ENCODE measurements around the gene CBR1.

DNA sequence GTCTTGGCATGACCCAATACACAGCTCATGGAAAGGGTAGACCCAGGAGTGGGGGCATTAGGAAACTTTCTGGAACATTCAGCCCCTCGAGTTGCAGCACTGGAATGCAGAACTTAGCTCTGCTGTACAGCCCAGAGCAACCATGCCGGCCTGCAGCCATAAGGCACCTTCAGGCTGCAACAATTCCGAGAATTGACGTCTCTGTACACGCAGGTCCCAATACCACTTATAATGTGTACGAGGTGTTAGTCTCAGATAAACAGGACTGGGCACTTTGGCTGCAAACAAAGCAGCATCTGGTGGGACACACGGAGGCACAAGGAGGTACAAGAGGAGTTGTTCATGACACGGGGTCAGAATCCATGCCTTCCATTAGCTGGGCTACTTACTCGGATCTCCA is 7.9 kb downstream of the CBR1 start:
- TF ChIP-seq, protein P1, sequence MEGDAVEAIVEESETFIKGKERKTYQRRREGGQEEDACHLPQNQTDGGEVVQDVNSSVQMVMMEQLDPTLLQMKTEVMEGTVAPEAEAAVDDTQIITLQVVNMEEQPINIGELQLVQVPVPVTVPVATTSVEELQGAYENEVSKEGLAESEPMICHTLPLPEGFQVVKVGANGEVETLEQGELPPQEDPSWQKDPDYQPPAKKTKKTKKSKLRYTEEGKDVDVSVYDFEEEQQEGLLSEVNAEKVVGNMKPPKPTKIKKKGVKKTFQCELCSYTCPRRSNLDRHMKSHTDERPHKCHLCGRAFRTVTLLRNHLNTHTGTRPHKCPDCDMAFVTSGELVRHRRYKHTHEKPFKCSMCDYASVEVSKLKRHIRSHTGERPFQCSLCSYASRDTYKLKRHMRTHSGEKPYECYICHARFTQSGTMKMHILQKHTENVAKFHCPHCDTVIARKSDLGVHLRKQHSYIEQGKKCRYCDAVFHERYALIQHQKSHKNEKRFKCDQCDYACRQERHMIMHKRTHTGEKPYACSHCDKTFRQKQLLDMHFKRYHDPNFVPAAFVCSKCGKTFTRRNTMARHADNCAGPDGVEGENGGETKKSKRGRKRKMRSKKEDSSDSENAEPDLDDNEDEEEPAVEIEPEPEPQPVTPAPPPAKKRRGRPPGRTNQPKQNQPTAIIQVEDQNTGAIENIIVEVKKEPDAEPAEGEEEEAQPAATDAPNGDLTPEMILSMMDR (IDR thresholded peaks at IDR 0.05) = no peak
- TF ChIP-seq POLR2AphosphoS5 (IDR thresholded peaks at IDR 0.05) (no peak), POLR2A (IDR thresholded peaks at IDR 0.05; ENCODE audit: low read depth) (no peak)
